Lower lobe of right lung (tissue), 2 donors: ENCODE measurements around the gene KCNQ5. TPM values are rescaled to one million over a fixed set of nuclear protein-coding genes. Genes with fewer than 3 reads are reported as not detected.

Experiments used
- ATAC-seq, 2 donors: fragments of 200-7000 bp; cut with Tn5 transposase; one replicate each; pipeline ENCODE4 v1.9.1; 2020 to 2022; ENCODE audit warnings: mild to moderate bottlenecking in 2 of 2, moderate library complexity in 2 of 2
- DNase-seq: peaks from one replicate; pipeline ENCODE4 v3.0.0-alpha.2; 2020
- H3K27ac ChIP-seq: fragments of 200-600 bp; one replicate; pipeline ENCODE4 v1.8.0; 2022
- H3K27me3 ChIP-seq: fragments of 200-600 bp; one replicate; pipeline ENCODE4 v1.8.0; 2022; ENCODE audit warnings: low read depth
- H3K36me3 ChIP-seq: fragments of 200-600 bp; one replicate; pipeline ENCODE4 v1.8.0; 2022; ENCODE audit warnings: mild to moderate bottlenecking
- H3K4me1 ChIP-seq: fragments of 200-600 bp; one replicate; pipeline ENCODE4 v1.8.0; 2022
- H3K4me3 ChIP-seq: fragments of 200-600 bp; one replicate; pipeline ENCODE4 v1.8.0; 2022; ENCODE audit warnings: mild to moderate bottlenecking
- H3K9me3 ChIP-seq: fragments of 200-600 bp; one replicate; pipeline ENCODE4 v1.8.0; 2022
- CTCF ChIP-seq: fragments of 200-600 bp; IDR thresholded peaks from one replicate; pipeline ENCODE4 v1.8.0; 2022; ENCODE audit warnings: antibody characterized with exemption, mild to moderate bottlenecking
- intact Hi-C: fragments of 100-400 bp; cut with DNase I; formaldehyde crosslinking; loops from one replicate; pipeline ENCODE4 v1.11.0; 2022
- total RNA-seq: library from RNA; stranded (reverse); fragmentation: NEBNext Ultra II Directional; extraction: Animal tissue kit (Norgen Biotek cat#: 25700); gene quantifications from one replicate; pipeline ENCODE4 v1.2.1, GENCODE V29; 2021
- donor health status: DM: no; HTN: yes; CAD: no; lungs with severe emphysema.

Gene KCNQ5
- total RNA-seq, 1 donor from 2014 or later, result 0.35 TPM

GRCh38 chr6:72954716-72955115 is 332.9 kb downstream of the KCNQ5 start:
- H3K4me1 ChIP-seq, result no peaks in the 10 kb centered on the region
- no peak for DNase-seq
- H3K9me3 ChIP-seq, result no peaks in the 10 kb centered on the region
- ATAC-seq, result no peak
- H3K27ac ChIP-seq, result no peak overlapping the region
- H3K36me3 ChIP-seq, result no peaks in the 10 kb centered on the region
- no peak for TF ChIP-seq CTCF
- intact Hi-C loops, result no loop called here
- H3K27me3 ChIP-seq, result no peaks in the 10 kb centered on the region
- no peak overlapping the region for H3K4me3 ChIP-seq

- intact Hi-C loops, result no loop called here
- ATAC-seq, result no peak
- Histone ChIP-seq H3K27ac (no peak overlapping the region), H3K36me3 (no peaks in the 10 kb centered on the region), H3K27me3 (no peaks in the 10 kb centered on the region), H3K9me3 (no peaks in the 10 kb centered on the region), H3K4me3 (no peak overlapping the region), H3K4me1 (no peaks in the 10 kb centered on the region)
- no peak for DNase-seq
- TF ChIP-seq CTCF, result no peak
These were observed 333.8 kb downstream of the KCNQ5 start for GRCh38 chr6:72955666-72956065.

- Histone ChIP-seq H3K4me3 (no peak overlapping the region), H3K36me3 (no peaks in the 10 kb centered on the region), H3K9me3 (no peaks in the 10 kb centered on the region), H3K4me1 (no peaks in the 10 kb centered on the region), H3K27me3 (no peaks in the 10 kb centered on the region), H3K27ac (no peak overlapping the region)
- no peak for TF ChIP-seq CTCF
- intact Hi-C loops, result no loop called here
- ATAC-seq (no peak), DNase-seq (no peak)
These were observed 334.4 kb downstream of the KCNQ5 start for GRCh38 chr6:72956272-72956671.

GRCh38 chr6:72959821-72960220 is 338.0 kb downstream of the KCNQ5 start:
- Histone ChIP-seq H3K36me3 (no peaks in the 10 kb centered on the region), H3K4me3 (no peak overlapping the region), H3K27ac (no peak overlapping the region), H3K4me1 (no peaks in the 10 kb centered on the region), H3K27me3 (no peaks in the 10 kb centered on the region), H3K9me3 (no peaks in the 10 kb centered on the region)
- TF ChIP-seq CTCF, result no peak
- ATAC-seq, result no peak
- DNase-seq, result no peak
- intact Hi-C loops, result no loop called here

- Histone ChIP-seq H3K9me3 (no peaks in the 10 kb centered on the region), H3K36me3 (no peaks in the 10 kb centered on the region), H3K27ac (no peak overlapping the region), H3K4me3 (no peak overlapping the region), H3K4me1 (no peaks in the 10 kb centered on the region), H3K27me3 (no peaks in the 10 kb centered on the region)
- no peak for DNase-seq
- no peak for ATAC-seq
- intact Hi-C loops, result no loop called here
- TF ChIP-seq CTCF, result no peak
These were observed 342.1 kb downstream of the KCNQ5 start for GRCh38 chr6:72963946-72964345.
